GM12891 (cell line): ENCODE measurements around the gene MAT2A.

Experiments used
- DNase-seq: peaks from one replicate; pipeline ENCODE4 v3.0.0; 2011; ENCODE audit warnings: low spot score; ENCODE audit not compliant: insufficient read length
- FAIRE-seq: peaks from 2 replicates; lab custom pipeline; 2011; peaks lifted over from hg19 to GRCh38; lab: Jason Lieb, UNC
- PAX5 ChIP-seq: IDR thresholded peaks from 2 replicates; pipeline ENCODE4 v1.6.1; 2011; ENCODE audit warnings: low read length, moderate library complexity, mild to moderate bottlenecking; ENCODE audit not compliant: insufficient read depth, severe bottlenecking
- POLR2A ChIP-seq: IDR thresholded peaks from 2 replicates; pipeline ENCODE4 v1.6.1; 2011; ENCODE audit warnings: low read depth, low read length, control low read depth
- POLR2AphosphoS5 ChIP-seq: IDR thresholded peaks from 2 replicates; pipeline ENCODE4 v1.6.1; 2011; ENCODE audit warnings: low read depth, low read length, control low read depth
- POU2F2 ChIP-seq: IDR thresholded peaks from 2 replicates; pipeline ENCODE4 v1.6.1; 2011; ENCODE audit warnings: low read depth, mild to moderate bottlenecking, control low read depth, low read length, moderate library complexity
- SPI1 ChIP-seq: IDR thresholded peaks from 2 replicates; pipeline ENCODE4 v1.6.1; 2011; ENCODE audit warnings: low read depth, low read length, control low read depth
- TAF1 ChIP-seq: IDR thresholded peaks from 2 replicates; pipeline ENCODE4 v1.6.1; 2011; ENCODE audit warnings: low read depth, low read length, control low read depth

Gene MAT2A

GRCh38 chr2:85560812-85561279 is 21.9 kb downstream of the MAT2A start:
- FAIRE-seq (no peak), DNase-seq (no peak)
- TF ChIP-seq SPI1 (no peak), POU2F2 (no peak), POLR2AphosphoS5 (no peak), TAF1 (no peak), PAX5 (no peak), POLR2A (no peak)

- TF ChIP-seq SPI1 (0 out of 2 replicates have a peak, but pooled peaks have one; percentile 27), PAX5 (peak; percentile 30), POLR2A (peak; percentile 93), POLR2AphosphoS5 (peak; percentile 91), POU2F2 (peak; percentile 72), TAF1 (peak; percentile 89)
- DNase-seq: peak; percentile 88
- FAIRE-seq: peak; percentile 91
These were observed 22.6 kb downstream of the MAT2A start, which contains the start of gene GGCX for GRCh38 chr2:85561280-85562212. GGCX (minus strand) TSS chr2:85561493; CDS start chr2:85561428, 65 bp downstream.

- DNase-seq: no peak
- FAIRE-seq: no peak
- peak; percentile 96 for TF ChIP-seq SPI1
- no peak for TF ChIP-seq POLR2A
These were observed 25.2 kb downstream of the MAT2A start for GRCh38 chr2:85564144-85564563.

DNA sequence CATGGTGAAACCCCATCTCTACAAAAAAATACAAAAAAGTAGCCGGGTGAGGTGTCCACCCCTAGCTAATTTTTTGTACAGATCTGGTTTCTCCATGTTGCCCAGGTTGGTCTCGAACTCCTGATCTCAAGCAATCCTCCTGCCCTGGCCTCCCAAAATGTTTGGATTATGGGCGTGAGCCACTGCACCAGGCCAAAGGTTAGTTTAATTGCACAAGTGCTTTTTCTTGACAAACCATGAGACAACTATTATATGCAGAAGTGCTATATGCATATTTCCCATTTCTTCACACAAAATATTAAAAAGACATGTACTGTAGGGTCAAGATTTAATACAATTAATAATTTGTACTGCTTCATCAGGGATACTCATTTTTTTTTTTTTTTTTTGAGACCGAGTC is 27.3 kb downstream of the MAT2A start:
- TF ChIP-seq POLR2AphosphoS5 (no peak), POU2F2 (no peak), SPI1 (no peak), PAX5 (no peak), POLR2A (no peak), TAF1 (no peak)
- FAIRE-seq (no peak), DNase-seq (no peak)

DNA sequence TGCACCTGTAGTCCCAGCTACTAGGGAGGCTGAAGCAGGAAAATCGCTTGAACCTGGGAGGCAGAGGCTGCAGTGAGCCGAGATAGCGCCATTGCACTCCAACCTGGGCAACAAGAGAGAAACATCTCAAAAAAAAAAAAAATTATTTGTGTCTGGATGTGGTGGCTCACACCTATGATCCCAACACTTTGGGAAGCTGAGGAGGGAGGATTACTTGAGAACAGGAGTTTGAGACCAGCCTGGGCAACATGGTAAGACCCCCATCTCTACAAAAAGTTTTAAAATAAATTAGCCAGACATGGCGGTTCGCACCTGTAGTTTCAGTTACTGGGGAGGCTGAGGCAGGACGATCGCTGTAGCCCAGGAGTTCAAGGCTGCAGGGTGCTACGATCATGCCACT is 36.8 kb downstream of the MAT2A start:
- no peak for FAIRE-seq

DNA sequence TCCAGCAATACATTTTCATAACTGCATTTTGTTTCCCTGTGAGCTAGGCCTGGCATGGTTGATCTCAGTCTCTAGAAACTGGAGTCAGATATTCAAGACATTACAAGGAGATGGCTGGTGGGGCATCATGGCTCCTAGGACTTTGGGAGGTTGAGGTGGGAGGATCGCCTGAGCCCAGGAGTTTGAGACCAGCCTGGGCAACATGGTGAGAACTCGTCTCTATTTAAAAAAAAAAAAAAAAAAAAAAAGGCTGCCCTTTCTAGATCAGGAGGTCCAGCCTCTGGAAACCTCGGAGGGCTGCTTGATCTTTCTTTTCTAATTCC is 38.1 kb downstream of the MAT2A start:
- no peak for DNase-seq
- FAIRE-seq: no peak
- no peak for TF ChIP-seq POU2F2
- TF ChIP-seq TAF1: no peak
- no peak for TF ChIP-seq SPI1
- no peak for TF ChIP-seq POLR2AphosphoS5
- TF ChIP-seq POLR2A: no peak
- no peak for TF ChIP-seq PAX5

More for the DNA sequence above, 36.8 kb downstream of the MAT2A start:
- DNase-seq: no peak
- TF ChIP-seq POLR2AphosphoS5 (no peak), PAX5 (no peak), POLR2A (no peak), POU2F2 (no peak)

DNA sequence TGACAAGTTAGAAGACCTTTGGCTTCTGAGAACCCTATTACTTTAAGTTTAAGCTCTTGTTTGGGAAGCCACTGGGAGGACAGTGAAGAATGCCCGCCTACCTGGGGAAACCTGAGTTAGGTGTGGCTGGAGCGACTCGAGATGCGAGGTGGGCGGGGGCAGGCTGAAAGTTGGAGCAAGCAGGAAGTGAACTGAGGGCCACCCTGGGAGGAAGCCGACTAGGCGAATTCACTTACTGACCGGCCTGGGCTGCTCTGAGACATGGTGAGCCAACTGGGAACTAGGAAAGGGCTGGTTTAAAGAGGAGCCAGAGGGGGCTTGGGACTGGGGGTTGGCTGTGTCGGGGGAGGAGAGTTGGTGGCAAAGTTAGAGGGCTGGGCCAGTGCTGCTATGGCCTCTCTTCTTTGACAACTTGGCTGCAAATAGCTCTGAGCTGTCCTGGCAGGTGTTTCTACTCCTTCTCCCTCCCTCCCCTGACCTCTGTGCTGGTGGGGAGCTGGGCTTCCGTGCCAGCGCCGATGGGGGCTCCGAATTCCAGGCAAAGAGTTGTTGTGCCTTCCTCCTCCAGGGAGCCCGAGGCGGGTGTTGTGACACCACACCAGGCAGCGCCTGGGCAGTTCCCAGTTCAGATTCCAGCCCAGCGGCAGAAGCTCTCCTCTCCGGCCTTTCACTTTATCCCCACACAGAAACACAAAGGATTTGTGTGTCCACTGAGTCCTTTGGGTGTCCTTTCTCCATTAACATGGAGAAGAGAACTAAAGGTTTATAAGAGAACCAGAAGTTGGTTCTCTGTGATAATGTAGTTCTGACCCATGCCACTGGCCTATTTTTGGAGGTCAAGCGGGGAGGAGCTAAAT is 38.6 kb downstream of the MAT2A start, which contains the start of gene VAMP8:
Gene VAMP8, plus strand, starts transcription at position 201 of the 857 bp plus-strand sequence. Its CDS starts 61 bp downstream, at position 262.
- DNase-seq (no peak), FAIRE-seq (peak; percentile 80)
- TF ChIP-seq SPI1: peak; percentile 44; the same call in 1 of the 2 replicates
- peak; percentile 30; the same call in 1 of the 2 replicates for TF ChIP-seq POLR2A
- TF ChIP-seq PAX5: no peak
- TF ChIP-seq POLR2AphosphoS5: 0 out of 2 replicates have a peak, but pooled peaks have one; percentile 30

DNA sequence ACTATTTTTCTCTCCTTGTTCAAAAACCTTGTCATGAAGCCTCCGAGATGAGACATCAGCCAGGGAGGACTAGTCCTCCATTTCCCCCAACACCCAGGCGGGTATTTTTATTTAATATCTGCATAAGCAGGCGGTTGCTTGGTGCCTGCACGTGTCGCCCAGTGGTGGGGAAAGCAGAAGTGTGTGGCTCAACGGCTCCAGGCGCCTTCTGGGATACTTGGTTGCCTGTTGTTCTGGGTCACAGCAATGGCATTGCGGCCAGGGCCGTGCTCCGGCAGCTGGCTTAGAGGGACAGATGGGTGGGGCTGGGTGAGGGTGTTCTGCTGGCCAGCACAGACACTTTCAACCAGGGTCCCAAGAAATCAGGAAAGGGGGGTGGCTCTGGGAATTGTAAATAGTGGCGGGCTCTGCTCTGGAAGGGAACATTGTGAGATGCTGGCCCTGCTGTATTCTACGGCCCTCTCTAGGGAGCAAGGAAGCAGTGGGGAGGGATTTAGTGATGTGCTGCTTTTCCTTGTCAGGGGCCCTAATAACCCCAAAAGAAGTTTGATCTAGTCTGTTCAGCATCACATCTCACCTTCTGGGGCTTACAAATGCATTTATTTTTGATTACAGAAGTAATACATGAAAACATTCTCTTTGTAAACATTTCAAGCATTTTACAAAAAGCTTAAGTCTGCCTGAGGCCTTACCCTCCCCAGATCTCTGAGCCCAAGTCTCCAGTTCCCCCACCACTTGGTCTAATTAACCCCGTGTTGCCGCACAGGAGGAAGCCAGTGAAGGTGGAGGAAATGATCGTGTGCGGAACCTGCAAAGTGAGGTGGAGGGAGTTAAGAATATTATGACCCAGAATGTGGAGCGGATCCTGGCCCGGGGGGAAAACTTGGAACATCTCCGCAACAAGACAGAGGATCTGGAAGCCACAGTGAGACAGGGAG is 39.5 kb downstream of the MAT2A start:
- FAIRE-seq (peak; percentile 5), DNase-seq (no peak)
- TF ChIP-seq SPI1 (peak; percentile 70), POLR2A (no peak), TAF1 (no peak)
